ENCODE measurements around the gene ATXN1. TPM values are rescaled to one million over a fixed set of nuclear protein-coding genes. Genes with fewer than 3 reads are reported as not detected.

ATXN1 gene
- polyA plus RNA-seq, 1 donor: 13.6 TPM

GRCh38 chr6:16362296-16362695 lies 399.0 kb downstream of the ATXN1 start:
- peak overlapping the region; percentile 69 for H3K27ac ChIP-seq (ENCODE audit: low read length)
- no peak overlapping the region for H3K4me3 ChIP-seq (ENCODE audit: low read length)
- H3K36me3 ChIP-seq (ENCODE audit: control insufficient read depth, insufficient read depth, low read length): no peaks in the 10 kb centered on the region
- DNase-seq: no peak
- H3K4me1 ChIP-seq (ENCODE audit: control insufficient read depth, insufficient read depth, low read length): peaks cover 14% of the 10 kb centered on the region
- H3K27me3 ChIP-seq (ENCODE audit: control insufficient read depth, insufficient read depth, low read length): no peaks in the 10 kb centered on the region
- no peaks in the 10 kb centered on the region for H3K9me3 ChIP-seq (ENCODE audit: control insufficient read depth, low read depth, low read length)
- WGBS (ENCODE audit: insufficient coverage, low lambda C conversion rate): no CpG with 5 or more reads among the region's 11 CpGs

- no peaks in the 10 kb centered on the region for H3K36me3 ChIP-seq (ENCODE audit: control insufficient read depth, insufficient read depth, low read length)
- no peak overlapping the region for H3K4me3 ChIP-seq (ENCODE audit: low read length)
- no peaks in the 10 kb centered on the region for H3K27me3 ChIP-seq (ENCODE audit: control insufficient read depth, insufficient read depth, low read length)
- H3K9me3 ChIP-seq (ENCODE audit: control insufficient read depth, low read depth, low read length): no peaks in the 10 kb centered on the region
- peaks cover 13% of the 10 kb centered on the region for H3K4me1 ChIP-seq (ENCODE audit: control insufficient read depth, insufficient read depth, low read length)
- peak; percentile 73 for DNase-seq
- no CpG with 5 or more reads among the region's 8 CpGs for WGBS (ENCODE audit: insufficient coverage, low lambda C conversion rate)
- peak overlapping the region; percentile 69 for H3K27ac ChIP-seq (ENCODE audit: low read length)
Observed at GRCh38 chr6:16361861-16362260, 399.4 kb downstream of the ATXN1 start.

- DNase-seq: no peak
- Histone ChIP-seq H3K27ac (ENCODE audit: low read length) (no peak overlapping the region), H3K9me3 (ENCODE audit: control insufficient read depth, low read depth, low read length) (no peaks in the 10 kb centered on the region), H3K27me3 (ENCODE audit: control insufficient read depth, insufficient read depth, low read length) (no peaks in the 10 kb centered on the region), H3K4me1 (ENCODE audit: control insufficient read depth, insufficient read depth, low read length) (peaks cover 13% of the 10 kb centered on the region), H3K36me3 (ENCODE audit: control insufficient read depth, insufficient read depth, low read length) (no peaks in the 10 kb centered on the region), H3K4me3 (ENCODE audit: low read length) (no peak overlapping the region)
- WGBS (ENCODE audit: insufficient coverage, low lambda C conversion rate): 90% methylated on average over 2 of the region's 4 CpGs
Observed at GRCh38 chr6:16361121-16361520, 400.1 kb downstream of the ATXN1 start.

- no CpG with 5 or more reads among the region's 3 CpGs for WGBS (ENCODE audit: insufficient coverage, low lambda C conversion rate)
- Histone ChIP-seq H3K27me3 (ENCODE audit: control insufficient read depth, insufficient read depth, low read length) (no peaks in the 10 kb centered on the region), H3K27ac (ENCODE audit: low read length) (no peak overlapping the region), H3K36me3 (ENCODE audit: control insufficient read depth, insufficient read depth, low read length) (no peaks in the 10 kb centered on the region), H3K4me1 (ENCODE audit: control insufficient read depth, insufficient read depth, low read length) (peaks cover 13% of the 10 kb centered on the region), H3K4me3 (ENCODE audit: low read length) (no peak overlapping the region), H3K9me3 (ENCODE audit: control insufficient read depth, low read depth, low read length) (no peaks in the 10 kb centered on the region)
- DNase-seq: no peak
Observed at GRCh38 chr6:16360365-16360764, 400.9 kb downstream of the ATXN1 start.

- H3K27me3 ChIP-seq (ENCODE audit: control insufficient read depth, insufficient read depth, low read length): no peaks in the 10 kb centered on the region
- 100% methylated on average over 1 of the region's 6 CpGs for WGBS (ENCODE audit: insufficient coverage, low lambda C conversion rate)
- no peak for DNase-seq
- no peaks in the 10 kb centered on the region for H3K9me3 ChIP-seq (ENCODE audit: control insufficient read depth, low read depth, low read length)
- no peak overlapping the region for H3K27ac ChIP-seq (ENCODE audit: low read length)
- no peaks in the 10 kb centered on the region for H3K36me3 ChIP-seq (ENCODE audit: control insufficient read depth, insufficient read depth, low read length)
- H3K4me1 ChIP-seq (ENCODE audit: control insufficient read depth, insufficient read depth, low read length): peaks cover 13% of the 10 kb centered on the region
- no peak overlapping the region for H3K4me3 ChIP-seq (ENCODE audit: low read length)
Observed at GRCh38 chr6:16359563-16359962, 401.7 kb downstream of the ATXN1 start.

- Histone ChIP-seq H3K36me3 (ENCODE audit: control insufficient read depth, insufficient read depth, low read length) (no peaks in the 10 kb centered on the region), H3K4me3 (ENCODE audit: low read length) (no peak overlapping the region), H3K4me1 (ENCODE audit: control insufficient read depth, insufficient read depth, low read length) (peaks cover 13% of the 10 kb centered on the region), H3K27me3 (ENCODE audit: control insufficient read depth, insufficient read depth, low read length) (no peaks in the 10 kb centered on the region), H3K27ac (ENCODE audit: low read length) (no peak overlapping the region), H3K9me3 (ENCODE audit: control insufficient read depth, low read depth, low read length) (no peaks in the 10 kb centered on the region)
- DNase-seq: no peak
- no CpG with 5 or more reads among the region's 18 CpGs for WGBS (ENCODE audit: insufficient coverage, low lambda C conversion rate)
Observed at GRCh38 chr6:16358531-16359138, 402.6 kb downstream of the ATXN1 start.

GRCh38 chr6:16355699-16356446 lies 405.4 kb downstream of the ATXN1 start:
- Histone ChIP-seq H3K36me3 (ENCODE audit: control insufficient read depth, insufficient read depth, low read length) (no peaks in the 10 kb centered on the region), H3K9me3 (ENCODE audit: control insufficient read depth, low read depth, low read length) (no peaks in the 10 kb centered on the region), H3K4me3 (ENCODE audit: low read length) (no peak overlapping the region), H3K4me1 (ENCODE audit: control insufficient read depth, insufficient read depth, low read length) (no peaks in the 10 kb centered on the region), H3K27ac (ENCODE audit: low read length) (no peak overlapping the region), H3K27me3 (ENCODE audit: control insufficient read depth, insufficient read depth, low read length) (no peaks in the 10 kb centered on the region)
- WGBS (ENCODE audit: insufficient coverage, low lambda C conversion rate): 70% methylated on average over 2 of the region's 16 CpGs
- no peak for DNase-seq

- no peak for DNase-seq
- WGBS (ENCODE audit: insufficient coverage, low lambda C conversion rate): no CpG with 5 or more reads among the region's 9 CpGs
- no peaks in the 10 kb centered on the region for H3K36me3 ChIP-seq (ENCODE audit: control insufficient read depth, insufficient read depth, low read length)
- H3K4me3 ChIP-seq (ENCODE audit: low read length): no peak overlapping the region
- no peaks in the 10 kb centered on the region for H3K27me3 ChIP-seq (ENCODE audit: control insufficient read depth, insufficient read depth, low read length)
- H3K27ac ChIP-seq (ENCODE audit: low read length): no peak overlapping the region
- no peaks in the 10 kb centered on the region for H3K9me3 ChIP-seq (ENCODE audit: control insufficient read depth, low read depth, low read length)
- H3K4me1 ChIP-seq (ENCODE audit: control insufficient read depth, insufficient read depth, low read length): no peaks in the 10 kb centered on the region
Observed at GRCh38 chr6:16355238-16355637, 406.0 kb downstream of the ATXN1 start.

- Histone ChIP-seq H3K4me1 (ENCODE audit: control insufficient read depth, insufficient read depth, low read length) (no peaks in the 10 kb centered on the region), H3K4me3 (ENCODE audit: low read length) (no peak overlapping the region), H3K27ac (ENCODE audit: low read length) (no peak overlapping the region), H3K9me3 (ENCODE audit: control insufficient read depth, low read depth, low read length) (no peaks in the 10 kb centered on the region), H3K36me3 (ENCODE audit: control insufficient read depth, insufficient read depth, low read length) (no peaks in the 10 kb centered on the region), H3K27me3 (ENCODE audit: control insufficient read depth, insufficient read depth, low read length) (no peaks in the 10 kb centered on the region)
- DNase-seq: no peak
- 100% methylated on average over 1 of the region's 1 CpG for WGBS (ENCODE audit: insufficient coverage, low lambda C conversion rate)
Observed at GRCh38 chr6:16354692-16355091, 406.6 kb downstream of the ATXN1 start.

GRCh38 chr6:16352821-16353438 lies 408.3 kb downstream of the ATXN1 start:
- no peak overlapping the region for H3K27ac ChIP-seq (ENCODE audit: low read length)
- no peaks in the 10 kb centered on the region for H3K4me1 ChIP-seq (ENCODE audit: control insufficient read depth, insufficient read depth, low read length)
- no peaks in the 10 kb centered on the region for H3K27me3 ChIP-seq (ENCODE audit: control insufficient read depth, insufficient read depth, low read length)
- no peak for DNase-seq
- H3K36me3 ChIP-seq (ENCODE audit: control insufficient read depth, insufficient read depth, low read length): no peaks in the 10 kb centered on the region
- H3K9me3 ChIP-seq (ENCODE audit: control insufficient read depth, low read depth, low read length): no peaks in the 10 kb centered on the region
- WGBS (ENCODE audit: insufficient coverage, low lambda C conversion rate): 100% methylated on average over 2 of the region's 19 CpGs
- no peak overlapping the region for H3K4me3 ChIP-seq (ENCODE audit: low read length)

All from large intestine (tissue), 3 donors.